ENCODE measurements around the gene RING1.

DNA sequence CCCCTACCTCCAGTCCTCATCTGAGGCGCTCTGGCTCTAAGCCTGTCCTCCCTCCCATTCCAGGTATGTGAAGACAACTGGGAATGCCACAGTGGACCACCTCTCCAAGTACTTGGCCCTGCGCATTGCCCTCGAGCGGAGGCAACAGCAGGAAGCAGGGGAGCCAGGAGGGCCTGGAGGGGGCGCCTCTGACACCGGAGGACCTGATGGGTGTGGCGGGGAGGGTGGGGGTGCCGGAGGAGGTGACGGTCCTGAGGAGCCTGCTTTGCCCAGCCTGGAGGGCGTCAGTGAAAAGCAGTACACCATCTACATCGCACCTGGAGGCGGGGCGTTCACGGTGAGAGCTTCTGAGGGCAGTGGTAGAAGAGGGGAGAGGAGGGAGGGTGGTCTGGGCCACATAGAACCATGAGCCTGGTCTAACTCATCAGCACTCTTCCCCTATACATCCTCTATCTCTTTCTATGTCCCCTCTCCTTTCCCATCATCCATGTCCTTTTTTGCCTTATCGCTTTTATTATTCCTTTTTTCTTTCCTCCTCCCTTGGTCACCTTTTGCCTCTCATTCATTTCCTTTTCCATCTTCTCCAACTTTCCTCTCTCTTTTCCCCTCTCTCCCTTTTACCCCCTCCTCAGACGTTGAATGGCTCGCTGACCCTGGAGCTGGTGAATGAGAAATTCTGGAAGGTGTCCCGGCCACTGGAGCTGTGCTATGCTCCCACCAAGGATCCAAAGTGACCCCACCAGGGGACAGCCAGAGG is 3.5 kb downstream of the RING1 start:
- TF ChIP-seq CTCF (IDR thresholded peaks at IDR 0.05): no peak
- TF ChIP-seq POLR2A (IDR thresholded peaks at IDR 0.05): no peak

Measured in thyroid gland (tissue), 4 donors.